Measurements from ENCODE around the gene KIAA0513.
A peak's percentile ranks its signal among the peaks of the same experiment; 100 is the strongest.
"Not testable (repeated sequence)": the region's sequence is repeated elsewhere in the genome, so short reads cannot be mapped to it uniquely, and the experiment has no call there.

KIAA0513 gene

GRCh38 chr16:85028685-85029407, 1.3 kb downstream of the KIAA0513 start:
- peak; percentile 20 for DNase-seq (ENCODE audit: extremely low read depth, insufficient read length)
- peak overlapping the region; percentile 83 for H3K4me3 ChIP-seq (replicated peaks; ENCODE audit: low read depth, low read length)
- H3K36me3 ChIP-seq (ENCODE audit: control insufficient read depth, insufficient read depth, low read length), result no peaks in the 10 kb centered on the region; the same call in none of the 2 replicates
- TF ChIP-seq, protein P1, sequence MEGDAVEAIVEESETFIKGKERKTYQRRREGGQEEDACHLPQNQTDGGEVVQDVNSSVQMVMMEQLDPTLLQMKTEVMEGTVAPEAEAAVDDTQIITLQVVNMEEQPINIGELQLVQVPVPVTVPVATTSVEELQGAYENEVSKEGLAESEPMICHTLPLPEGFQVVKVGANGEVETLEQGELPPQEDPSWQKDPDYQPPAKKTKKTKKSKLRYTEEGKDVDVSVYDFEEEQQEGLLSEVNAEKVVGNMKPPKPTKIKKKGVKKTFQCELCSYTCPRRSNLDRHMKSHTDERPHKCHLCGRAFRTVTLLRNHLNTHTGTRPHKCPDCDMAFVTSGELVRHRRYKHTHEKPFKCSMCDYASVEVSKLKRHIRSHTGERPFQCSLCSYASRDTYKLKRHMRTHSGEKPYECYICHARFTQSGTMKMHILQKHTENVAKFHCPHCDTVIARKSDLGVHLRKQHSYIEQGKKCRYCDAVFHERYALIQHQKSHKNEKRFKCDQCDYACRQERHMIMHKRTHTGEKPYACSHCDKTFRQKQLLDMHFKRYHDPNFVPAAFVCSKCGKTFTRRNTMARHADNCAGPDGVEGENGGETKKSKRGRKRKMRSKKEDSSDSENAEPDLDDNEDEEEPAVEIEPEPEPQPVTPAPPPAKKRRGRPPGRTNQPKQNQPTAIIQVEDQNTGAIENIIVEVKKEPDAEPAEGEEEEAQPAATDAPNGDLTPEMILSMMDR (IDR thresholded peaks at IDR 0.05; ENCODE audit: insufficient read depth, low read length, poor library complexity, severe bottlenecking), result no peak
- no peaks in the 10 kb centered on the region for H3K27me3 ChIP-seq (replicated peaks; ENCODE audit: control insufficient read depth, insufficient read depth, low read length)

DNA sequence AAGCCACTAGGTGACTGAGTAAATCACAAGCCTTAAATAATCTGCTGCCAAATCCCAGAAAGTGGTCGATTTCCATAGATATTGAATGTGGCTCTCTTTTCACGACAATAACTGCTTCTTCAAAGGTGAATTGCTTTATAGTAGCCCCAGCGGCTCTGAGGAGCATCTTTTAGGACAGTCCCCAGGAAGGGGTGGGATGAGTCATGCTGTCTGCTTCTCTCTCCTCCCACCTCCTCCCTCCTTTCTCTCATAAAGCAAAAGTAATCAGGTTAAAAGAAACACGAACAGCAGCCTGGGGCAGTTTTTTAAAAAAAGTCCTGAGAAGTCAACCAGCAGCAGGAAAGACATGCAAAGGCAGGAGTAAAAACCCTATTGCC, 1.8 kb downstream of the KIAA0513 start:
- H3K36me3 ChIP-seq (ENCODE audit: control insufficient read depth, insufficient read depth, low read length), result no peaks in the 10 kb centered on the region; the same call in none of the 2 replicates
- DNase-seq (ENCODE audit: extremely low read depth, insufficient read length), result no peak
- H3K27me3 ChIP-seq (replicated peaks; ENCODE audit: control insufficient read depth, insufficient read depth, low read length), result no peaks in the 10 kb centered on the region
- peak overlapping the region; percentile 83 for H3K4me3 ChIP-seq (replicated peaks; ENCODE audit: low read depth, low read length)
- TF ChIP-seq, protein P1 (IDR thresholded peaks at IDR 0.05; ENCODE audit: insufficient read depth, low read length, poor library complexity, severe bottlenecking), result no peak

DNA sequence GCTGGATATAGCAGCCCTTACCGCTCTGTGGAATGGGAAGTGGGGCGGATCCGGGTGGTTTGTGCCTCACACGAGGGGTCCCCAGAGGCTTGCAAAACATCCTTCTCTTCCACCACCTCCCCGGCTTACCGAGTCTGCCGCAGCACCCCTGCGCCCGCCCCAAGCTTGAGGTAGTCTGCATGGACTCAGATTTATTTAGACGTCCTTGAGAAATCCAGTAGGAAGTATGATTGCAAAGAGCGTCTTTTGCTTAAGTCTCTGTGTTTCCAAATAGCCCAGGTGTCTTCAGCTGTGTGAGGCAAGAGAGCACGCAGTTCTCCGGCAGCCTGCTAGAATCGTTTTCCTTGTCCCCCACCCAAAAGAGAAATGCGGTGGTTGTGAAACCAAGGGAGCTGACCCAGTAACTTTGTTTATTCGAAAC, 2.4 kb downstream of the KIAA0513 start:
- no peak overlapping the region for H3K4me3 ChIP-seq (replicated peaks; ENCODE audit: low read depth, low read length)
- DNase-seq (ENCODE audit: extremely low read depth, insufficient read length), result no peak
- TF ChIP-seq, protein P1 (IDR thresholded peaks at IDR 0.05; ENCODE audit: insufficient read depth, low read length, poor library complexity, severe bottlenecking), result no peak
- no peaks in the 10 kb centered on the region for H3K27me3 ChIP-seq (replicated peaks; ENCODE audit: control insufficient read depth, insufficient read depth, low read length)
- H3K36me3 ChIP-seq (ENCODE audit: control insufficient read depth, insufficient read depth, low read length), result no peaks in the 10 kb centered on the region; the same call in none of the 2 replicates

- no peaks in the 10 kb centered on the region for H3K27me3 ChIP-seq (replicated peaks; ENCODE audit: control insufficient read depth, insufficient read depth, low read length)
- no peak for DNase-seq (ENCODE audit: extremely low read depth, insufficient read length)
- no peak overlapping the region for H3K4me3 ChIP-seq (replicated peaks; ENCODE audit: low read depth, low read length)
- TF ChIP-seq, protein P1 (IDR thresholded peaks at IDR 0.05; ENCODE audit: insufficient read depth, low read length, poor library complexity, severe bottlenecking), result no peak
- no peaks in the 10 kb centered on the region; the same call in none of the 2 replicates for H3K36me3 ChIP-seq (ENCODE audit: control insufficient read depth, insufficient read depth, low read length)
These were observed 3.9 kb downstream of the KIAA0513 start for GRCh38 chr16:85031451-85031850.

- DNase-seq (ENCODE audit: extremely low read depth, insufficient read length); H3K27me3 ChIP-seq (replicated peaks; ENCODE audit: control insufficient read depth, insufficient read depth, low read length); H3K4me3 ChIP-seq (replicated peaks; ENCODE audit: low read depth, low read length); H3K36me3 ChIP-seq (ENCODE audit: control insufficient read depth, insufficient read depth, low read length): not testable (repeated sequence)
These were observed 4.6 kb downstream of the KIAA0513 start for GRCh38 chr16:85032187-85032586.

DNA sequence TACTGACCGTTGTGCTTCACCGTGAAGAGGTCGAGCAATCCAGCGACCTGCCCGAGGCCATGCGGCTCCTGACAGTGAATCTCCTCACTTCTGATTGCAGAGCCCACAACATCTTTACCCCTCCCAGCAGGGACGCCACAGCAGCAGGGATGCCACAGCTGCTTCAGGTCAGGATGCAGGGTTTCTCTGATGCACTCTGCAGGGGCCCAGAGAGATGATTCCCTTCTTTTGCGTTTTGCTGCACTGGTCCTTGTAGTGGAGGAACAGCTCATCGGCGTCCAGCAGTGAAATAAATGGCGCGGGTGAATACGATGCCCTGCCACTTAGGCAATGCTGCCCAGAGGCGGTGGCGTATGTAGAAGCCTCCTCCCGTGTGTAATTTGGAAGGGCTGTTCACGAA, 5.6 kb downstream of the KIAA0513 start:
- H3K27me3 ChIP-seq (replicated peaks; ENCODE audit: control insufficient read depth, insufficient read depth, low read length), result no peaks in the 10 kb centered on the region
- TF ChIP-seq, protein P1 (IDR thresholded peaks at IDR 0.05; ENCODE audit: insufficient read depth, low read length, poor library complexity, severe bottlenecking), result no peak
- no peak overlapping the region for H3K4me3 ChIP-seq (replicated peaks; ENCODE audit: low read depth, low read length)
- no peak for DNase-seq (ENCODE audit: extremely low read depth, insufficient read length)
- H3K36me3 ChIP-seq (ENCODE audit: control insufficient read depth, insufficient read depth, low read length), result no peaks in the 10 kb centered on the region; the same call in none of the 2 replicates
